Breast epithelium (tissue), 3 donors: ENCODE measurements around the gene RBBP9.
"Not testable (repeated sequence)": the region's sequence is repeated elsewhere in the genome, so short reads cannot be mapped to it uniquely, and the experiment has no call there.

Experiments
- POLR2A ChIP-seq: fragments of 450-650 bp; IDR thresholded peaks from one replicate; pipeline ENCODE4 v1.6.1; 2016; ENCODE audit warnings: antibody characterized with exemption, mild to moderate bottlenecking, moderate library complexity
- POLR2AphosphoS5 ChIP-seq, 3 donors: sonication (generic); formaldehyde crosslinking; IDR thresholded peaks; one replicate each; pipeline ENCODE4 v1.6.1; 2017; ENCODE audit warnings: antibody characterized with exemption in 3 of 3
- TF ChIP-seq, protein P1 (sequence below), 3 donors: fragments of 450-650 bp; IDR thresholded peaks; one replicate each; pipeline ENCODE4 v1.5.1; 2016 to 2017; ENCODE audit warnings: antibody characterized with exemption in 3 of 3, mild to moderate bottlenecking in 3 of 3, moderate library complexity in 3 of 3

- not testable (repeated sequence) for TF ChIP-seq POLR2A; POLR2AphosphoS5 (IDR thresholded peaks at IDR 0.05)
- TF ChIP-seq, protein P1, sequence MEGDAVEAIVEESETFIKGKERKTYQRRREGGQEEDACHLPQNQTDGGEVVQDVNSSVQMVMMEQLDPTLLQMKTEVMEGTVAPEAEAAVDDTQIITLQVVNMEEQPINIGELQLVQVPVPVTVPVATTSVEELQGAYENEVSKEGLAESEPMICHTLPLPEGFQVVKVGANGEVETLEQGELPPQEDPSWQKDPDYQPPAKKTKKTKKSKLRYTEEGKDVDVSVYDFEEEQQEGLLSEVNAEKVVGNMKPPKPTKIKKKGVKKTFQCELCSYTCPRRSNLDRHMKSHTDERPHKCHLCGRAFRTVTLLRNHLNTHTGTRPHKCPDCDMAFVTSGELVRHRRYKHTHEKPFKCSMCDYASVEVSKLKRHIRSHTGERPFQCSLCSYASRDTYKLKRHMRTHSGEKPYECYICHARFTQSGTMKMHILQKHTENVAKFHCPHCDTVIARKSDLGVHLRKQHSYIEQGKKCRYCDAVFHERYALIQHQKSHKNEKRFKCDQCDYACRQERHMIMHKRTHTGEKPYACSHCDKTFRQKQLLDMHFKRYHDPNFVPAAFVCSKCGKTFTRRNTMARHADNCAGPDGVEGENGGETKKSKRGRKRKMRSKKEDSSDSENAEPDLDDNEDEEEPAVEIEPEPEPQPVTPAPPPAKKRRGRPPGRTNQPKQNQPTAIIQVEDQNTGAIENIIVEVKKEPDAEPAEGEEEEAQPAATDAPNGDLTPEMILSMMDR (IDR thresholded peaks at IDR 0.05), result not testable (repeated sequence)
Measured at GRCh38 chr20:18526761-18527160, 29.7 kb upstream of the RBBP9 start.
